ENCODE data around the gene ADPRH.

DNA sequence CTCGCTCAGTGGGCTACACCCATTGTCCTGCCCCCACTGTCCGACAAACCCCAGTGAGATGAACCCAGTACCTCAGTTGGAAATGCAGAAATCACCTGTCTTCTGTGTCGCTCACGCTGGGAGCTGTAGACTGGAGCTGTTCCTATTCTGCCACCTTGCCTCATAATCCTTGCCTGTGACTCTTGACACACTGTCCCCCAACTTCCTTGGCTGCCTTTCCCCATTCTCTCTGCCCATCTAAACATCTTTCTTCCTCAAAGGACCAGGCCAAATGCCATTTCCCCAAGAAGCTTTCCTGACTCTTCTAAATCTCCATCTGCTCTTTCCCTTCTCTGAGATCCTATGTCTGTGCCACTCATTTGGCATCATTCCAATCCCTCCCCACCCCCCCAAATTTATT, 10.1 kb upstream of the ADPRH start:
- TF ChIP-seq, protein P1, sequence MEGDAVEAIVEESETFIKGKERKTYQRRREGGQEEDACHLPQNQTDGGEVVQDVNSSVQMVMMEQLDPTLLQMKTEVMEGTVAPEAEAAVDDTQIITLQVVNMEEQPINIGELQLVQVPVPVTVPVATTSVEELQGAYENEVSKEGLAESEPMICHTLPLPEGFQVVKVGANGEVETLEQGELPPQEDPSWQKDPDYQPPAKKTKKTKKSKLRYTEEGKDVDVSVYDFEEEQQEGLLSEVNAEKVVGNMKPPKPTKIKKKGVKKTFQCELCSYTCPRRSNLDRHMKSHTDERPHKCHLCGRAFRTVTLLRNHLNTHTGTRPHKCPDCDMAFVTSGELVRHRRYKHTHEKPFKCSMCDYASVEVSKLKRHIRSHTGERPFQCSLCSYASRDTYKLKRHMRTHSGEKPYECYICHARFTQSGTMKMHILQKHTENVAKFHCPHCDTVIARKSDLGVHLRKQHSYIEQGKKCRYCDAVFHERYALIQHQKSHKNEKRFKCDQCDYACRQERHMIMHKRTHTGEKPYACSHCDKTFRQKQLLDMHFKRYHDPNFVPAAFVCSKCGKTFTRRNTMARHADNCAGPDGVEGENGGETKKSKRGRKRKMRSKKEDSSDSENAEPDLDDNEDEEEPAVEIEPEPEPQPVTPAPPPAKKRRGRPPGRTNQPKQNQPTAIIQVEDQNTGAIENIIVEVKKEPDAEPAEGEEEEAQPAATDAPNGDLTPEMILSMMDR (IDR thresholded peaks at IDR 0.05), result no peak
- TF ChIP-seq EZH2 (IDR thresholded peaks at IDR 0.05) (no peak), EZH2phosphoT487 (IDR thresholded peaks at IDR 0.05) (no peak)

Measured in neural progenitor cell (in vitro differentiated cells).